HL-60 (cell line): ENCODE measurements around the gene CALHM5.

Experiments used
- CTCF ChIP-seq: IDR thresholded peaks from one replicate; pipeline ENCODE4 v1.5.1; 2011; ENCODE audit warnings: low read length, control low read depth, inconsistent platforms; ENCODE audit not compliant: insufficient read depth
- GABPA ChIP-seq: IDR thresholded peaks from 2 replicates; pipeline ENCODE4 v1.6.1; 2012; ENCODE audit warnings: low read depth

DNA sequence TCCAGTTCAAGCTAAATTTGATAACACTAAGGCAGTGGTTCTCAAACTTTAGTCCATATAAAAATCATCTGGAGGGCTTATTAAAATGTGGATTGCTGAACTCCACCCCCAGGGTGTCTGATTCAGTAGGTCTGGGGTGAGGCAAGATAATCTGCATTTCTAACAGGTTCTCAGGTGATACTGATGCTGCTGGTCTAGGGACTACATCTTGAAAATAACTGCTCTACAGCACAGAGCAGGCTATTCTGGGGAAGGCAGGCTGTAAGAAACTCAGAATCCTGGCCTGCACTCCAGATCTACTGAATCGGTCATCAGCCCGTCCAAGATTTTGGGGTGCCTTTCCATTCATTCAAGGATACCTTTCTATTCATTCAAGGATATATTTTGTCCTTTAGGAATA lies 11.5 kb downstream of the CALHM5 start:
- TF ChIP-seq CTCF (no peak), GABPA (no peak)
